Activated T-cell treated with anti-CD3 and anti-CD28 coated beads, Interleukin-2, amount 50 U/mL, for 4 hours (primary cell): Measurements from ENCODE around the gene HORMAD1. TPM values are rescaled to one million over a fixed set of nuclear protein-coding genes. Genes with fewer than 3 reads are reported as not detected.
"Not testable (repeated sequence)": the region's sequence is repeated elsewhere in the genome, so short reads cannot be mapped to it uniquely, and the experiment has no call there.

ENCODE experiments used
- ATAC-seq, 2 donors: fragments of 200-7000 bp; cut with Tn5 transposase; one replicate each; pipeline ENCODE4 v1.10.0; 2021
- DNase-seq: peaks from one replicate; pipeline ENCODE4 v3.0.0-alpha.2; 2020
- H3K27me3 Mint-ChIP-seq: one replicate; pipeline ENCODE4 v1.8.0; 2021; ENCODE audit warnings: low read depth, mixed read lengths
- H3K36me3 Mint-ChIP-seq: one replicate; pipeline ENCODE4 v1.8.0; 2022; ENCODE audit warnings: mixed read lengths; ENCODE audit not compliant: insufficient read depth
- H3K4me1 Mint-ChIP-seq: one replicate; pipeline ENCODE4 v1.8.0; 2021; ENCODE audit warnings: low read depth, mixed read lengths
- H3K4me3 Mint-ChIP-seq: one replicate; pipeline ENCODE4 v1.8.0; 2021; ENCODE audit warnings: mild to moderate bottlenecking, moderate library complexity, mixed read lengths
- H3K9me3 Mint-ChIP-seq: one replicate; pipeline ENCODE4 v1.8.0; 2021; ENCODE audit warnings: mixed read lengths
- total RNA-seq, 3 donors: library from RNA; stranded (reverse); gene quantifications; one replicate each; pipeline ENCODE4 v1.2.1, GENCODE V29; 2021

Gene HORMAD1
- under 1 TPM in 1 of 3 donors, not detected in 2; 0.16 TPM for total RNA-seq

DNA sequence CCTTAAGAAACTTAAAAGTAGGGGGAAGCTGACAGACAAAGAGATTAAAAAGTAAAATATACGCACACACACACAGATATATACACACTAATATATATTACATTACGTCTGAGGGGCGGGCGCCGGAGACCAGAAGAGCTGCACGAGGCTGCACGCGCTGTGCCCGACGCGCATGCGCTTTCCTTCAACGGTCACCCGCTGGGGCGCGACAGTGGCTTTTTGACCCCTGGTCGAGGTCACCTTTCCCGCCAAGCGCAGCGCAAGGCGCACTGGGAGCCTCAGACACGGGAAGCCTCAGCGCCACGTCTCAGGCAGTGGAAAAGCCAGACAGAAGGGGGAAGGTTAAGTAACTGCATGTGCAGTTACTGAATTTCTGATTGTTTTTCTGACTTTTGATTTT lies at the start of gene HORMAD1:
TSS of gene HORMAD1 (minus strand) at position 193 of the 400 bp plus-strand sequence. CDS start 1,390 bp downstream, outside the sequence.
- H3K27me3 Mint-ChIP-seq: no peaks in the 10 kb centered on the region
- no peak within 1 kb of the TSS for H3K4me3 Mint-ChIP-seq
- ATAC-seq: no peak

GRCh38 chr1:150767704-150768103 lies 47.0 kb upstream of the HORMAD1 start:
- H3K27me3 Mint-ChIP-seq, DNase-seq, H3K4me3 Mint-ChIP-seq, ATAC-seq, H3K36me3 Mint-ChIP-seq, H3K9me3 Mint-ChIP-seq: not testable (repeated sequence)
- H3K4me1 Mint-ChIP-seq: peaks cover 40% of the 10 kb centered on the region

More for the DNA sequence above, at the start of gene HORMAD1:
- no peaks in the 10 kb centered on the region for H3K4me1 Mint-ChIP-seq
- H3K9me3 Mint-ChIP-seq: no peaks in the 10 kb centered on the region
- no peaks in the 10 kb centered on the region for H3K36me3 Mint-ChIP-seq
- no peak for DNase-seq

DNA sequence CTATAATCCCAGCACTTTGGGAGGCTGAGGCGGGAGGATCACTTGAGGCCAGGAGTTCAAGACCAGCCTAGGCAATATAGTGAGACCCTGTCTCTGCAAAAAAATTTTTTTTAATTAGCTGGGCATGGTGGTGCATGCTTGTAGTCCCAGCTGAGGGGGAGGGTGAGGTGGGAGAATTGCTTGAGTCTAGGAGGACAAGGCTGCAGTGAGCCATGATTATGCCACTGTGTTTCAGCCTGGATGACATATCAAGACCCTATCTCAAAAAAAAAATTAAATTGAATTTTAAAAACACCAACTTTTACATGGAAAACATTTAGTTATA lies 45.2 kb upstream of the HORMAD1 start:
- Mint-ChIP-seq H3K4me3 (peak overlapping the region; percentile 97), H3K4me1 (peaks cover 43% of the 10 kb centered on the region)
- not testable (repeated sequence) for H3K27me3 Mint-ChIP-seq, DNase-seq, ATAC-seq, H3K9me3 Mint-ChIP-seq, H3K36me3 Mint-ChIP-seq

- peaks cover 41% of the 10 kb centered on the region for H3K4me1 Mint-ChIP-seq
- ATAC-seq: peak; percentile 96
- no peaks in the 10 kb centered on the region for H3K27me3 Mint-ChIP-seq
- DNase-seq: no peak
- peak within 1 kb of the TSS; percentile 97 for H3K4me3 Mint-ChIP-seq
- H3K9me3 Mint-ChIP-seq: no peaks in the 10 kb centered on the region
- peaks cover 13% of the 10 kb centered on the region for H3K36me3 Mint-ChIP-seq
Measured at GRCh38 chr1:150765296-150765976, 44.7 kb upstream of the HORMAD1 start, which contains the start of gene CTSS. Gene CTSS, minus strand, starts transcription at chr1:150765778. Its CDS starts 1,015 bp downstream, at chr1:150764763.

DNA sequence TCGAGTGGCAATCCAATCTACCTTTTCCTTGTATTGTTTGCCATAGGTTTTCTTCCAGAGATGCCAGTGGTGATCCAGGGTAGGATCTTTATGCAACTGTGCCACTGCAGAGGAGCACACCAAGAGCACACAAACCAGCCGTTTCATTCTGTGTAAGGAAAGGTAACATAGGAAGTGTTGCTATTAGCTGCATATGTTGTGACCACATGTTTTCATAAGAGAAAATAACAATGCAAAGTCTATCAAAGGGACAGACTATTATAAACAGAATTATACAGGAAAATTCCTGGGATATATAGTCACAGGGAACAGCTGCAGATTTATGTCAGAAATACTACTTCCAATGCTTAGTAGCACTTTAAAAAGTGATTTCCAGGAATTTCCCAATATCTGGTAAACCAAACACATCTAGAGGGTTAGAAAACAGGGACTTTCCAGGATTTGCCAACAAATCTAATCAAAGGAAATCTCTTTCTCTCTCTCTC lies 44.0 kb upstream of the HORMAD1 start:
- DNase-seq: no peak
- peak overlapping the region; percentile 97 for H3K4me3 Mint-ChIP-seq

DNA sequence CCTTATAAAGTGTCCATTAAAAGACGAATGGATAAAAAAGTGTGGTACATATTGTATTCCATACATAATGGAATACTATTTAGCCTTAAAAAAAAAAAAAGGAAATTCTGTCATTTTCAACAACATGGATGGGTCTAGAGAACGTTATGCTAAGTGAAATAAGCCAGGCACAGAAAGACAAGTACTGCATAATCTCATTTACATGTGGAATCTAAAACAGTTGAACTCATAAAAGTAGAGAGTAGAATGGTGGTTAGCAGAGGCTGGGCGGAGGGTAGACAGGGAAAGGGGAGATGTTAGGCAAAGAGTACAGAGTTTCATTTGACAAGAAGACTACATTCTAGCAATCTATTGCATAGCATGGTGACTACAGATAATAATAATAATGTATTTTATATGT lies 42.3 kb upstream of the HORMAD1 start:
- peaks cover 20% of the 10 kb centered on the region for H3K36me3 Mint-ChIP-seq
- no peaks in the 10 kb centered on the region for H3K27me3 Mint-ChIP-seq
- no peaks in the 10 kb centered on the region for H3K9me3 Mint-ChIP-seq
- ATAC-seq: no peak
- DNase-seq: no peak
- peaks cover 49% of the 10 kb centered on the region for H3K4me1 Mint-ChIP-seq
- peak overlapping the region; percentile 16 for H3K4me3 Mint-ChIP-seq

More for the DNA sequence above, 44.0 kb upstream of the HORMAD1 start:
- Mint-ChIP-seq H3K9me3 (no peaks in the 10 kb centered on the region), H3K4me1 (peaks cover 46% of the 10 kb centered on the region), H3K27me3 (no peaks in the 10 kb centered on the region), H3K36me3 (peaks cover 17% of the 10 kb centered on the region)
- ATAC-seq: no peak

DNA sequence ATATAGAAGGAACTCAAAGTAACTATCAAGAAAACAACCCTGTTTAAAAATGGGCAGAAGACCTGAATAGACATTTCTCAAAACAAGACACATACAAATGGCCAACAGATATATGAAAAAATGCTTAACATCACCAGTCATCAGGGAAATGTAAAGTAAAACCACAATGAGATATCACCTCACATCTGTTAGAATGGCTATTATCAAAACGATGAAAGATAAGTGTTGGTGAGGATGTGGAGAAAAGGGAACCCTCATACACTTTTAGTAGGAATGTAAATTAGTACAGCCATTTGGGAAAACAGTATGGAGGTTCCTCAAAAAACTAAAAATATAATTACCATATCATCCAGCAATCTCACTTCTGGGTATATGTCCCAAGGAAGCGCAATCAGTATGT lies 41.9 kb upstream of the HORMAD1 start:
- Mint-ChIP-seq H3K36me3 (peaks cover 22% of the 10 kb centered on the region), H3K27me3 (no peaks in the 10 kb centered on the region), H3K4me3 (peak overlapping the region; percentile 16), H3K4me1 (peaks cover 49% of the 10 kb centered on the region), H3K9me3 (no peaks in the 10 kb centered on the region)
- ATAC-seq (no peak), DNase-seq (no peak)

- no peak for DNase-seq
- no peak for ATAC-seq
- Mint-ChIP-seq H3K36me3 (peaks cover 27% of the 10 kb centered on the region), H3K4me1 (peaks cover 49% of the 10 kb centered on the region), H3K9me3 (no peaks in the 10 kb centered on the region), H3K4me3 (no peak overlapping the region), H3K27me3 (no peaks in the 10 kb centered on the region)
Measured at GRCh38 chr1:150761801-150762200, 41.1 kb upstream of the HORMAD1 start.

DNA sequence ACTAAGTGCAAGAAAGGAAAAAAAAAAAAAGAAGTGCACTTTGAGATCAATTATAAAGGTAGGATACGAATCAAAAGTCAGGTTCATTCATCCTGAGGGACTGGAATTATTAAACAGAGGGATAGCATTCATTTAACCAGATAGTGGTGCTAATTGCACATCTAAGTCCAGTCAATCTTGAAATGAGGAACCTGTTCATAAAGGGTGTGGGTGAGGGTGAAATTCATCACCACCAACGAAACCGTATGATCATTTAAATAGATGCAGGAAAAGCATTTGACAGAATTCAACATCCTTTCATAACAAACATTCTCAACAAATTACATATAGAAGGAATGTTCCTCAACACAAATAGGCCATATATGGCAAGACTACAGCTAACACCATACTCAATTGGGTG lies 39.3 kb upstream of the HORMAD1 start:
- ATAC-seq: no peak
- H3K4me3 Mint-ChIP-seq: no peak overlapping the region
- H3K36me3 Mint-ChIP-seq: peaks cover 29% of the 10 kb centered on the region
- no peak for DNase-seq
- no peaks in the 10 kb centered on the region for H3K9me3 Mint-ChIP-seq
- no peaks in the 10 kb centered on the region for H3K27me3 Mint-ChIP-seq
- H3K4me1 Mint-ChIP-seq: peaks cover 38% of the 10 kb centered on the region

- no peaks in the 10 kb centered on the region for H3K4me1 Mint-ChIP-seq
- no peaks in the 10 kb centered on the region for H3K9me3 Mint-ChIP-seq
- H3K36me3 Mint-ChIP-seq: peaks cover 36% of the 10 kb centered on the region
- DNase-seq (no peak), ATAC-seq (no peak)
- H3K27me3 Mint-ChIP-seq: no peaks in the 10 kb centered on the region
- no peak overlapping the region for H3K4me3 Mint-ChIP-seq
Measured at GRCh38 chr1:150753416-150753815, 32.7 kb upstream of the HORMAD1 start.

- Mint-ChIP-seq H3K27me3 (no peaks in the 10 kb centered on the region), H3K36me3 (peaks cover 29% of the 10 kb centered on the region), H3K4me3 (no peak overlapping the region), H3K4me1 (no peaks in the 10 kb centered on the region), H3K9me3 (no peaks in the 10 kb centered on the region)
- DNase-seq (no peak), ATAC-seq (no peak)
Measured at GRCh38 chr1:150751443-150751842, 30.7 kb upstream of the HORMAD1 start.

GRCh38 chr1:150749720-150750311 lies 29.1 kb upstream of the HORMAD1 start:
- Mint-ChIP-seq H3K27me3 (no peaks in the 10 kb centered on the region), H3K4me3 (no peak overlapping the region), H3K36me3 (peaks cover 25% of the 10 kb centered on the region), H3K4me1 (no peaks in the 10 kb centered on the region), H3K9me3 (no peaks in the 10 kb centered on the region)
- no peak for ATAC-seq
- no peak for DNase-seq

- Mint-ChIP-seq H3K9me3 (no peaks in the 10 kb centered on the region), H3K4me3 (no peak overlapping the region), H3K4me1 (no peaks in the 10 kb centered on the region), H3K36me3 (peaks cover 23% of the 10 kb centered on the region), H3K27me3 (no peaks in the 10 kb centered on the region)
- DNase-seq: no peak
- ATAC-seq: no peak
Measured at GRCh38 chr1:150748878-150749719, 28.4 kb upstream of the HORMAD1 start.

DNA sequence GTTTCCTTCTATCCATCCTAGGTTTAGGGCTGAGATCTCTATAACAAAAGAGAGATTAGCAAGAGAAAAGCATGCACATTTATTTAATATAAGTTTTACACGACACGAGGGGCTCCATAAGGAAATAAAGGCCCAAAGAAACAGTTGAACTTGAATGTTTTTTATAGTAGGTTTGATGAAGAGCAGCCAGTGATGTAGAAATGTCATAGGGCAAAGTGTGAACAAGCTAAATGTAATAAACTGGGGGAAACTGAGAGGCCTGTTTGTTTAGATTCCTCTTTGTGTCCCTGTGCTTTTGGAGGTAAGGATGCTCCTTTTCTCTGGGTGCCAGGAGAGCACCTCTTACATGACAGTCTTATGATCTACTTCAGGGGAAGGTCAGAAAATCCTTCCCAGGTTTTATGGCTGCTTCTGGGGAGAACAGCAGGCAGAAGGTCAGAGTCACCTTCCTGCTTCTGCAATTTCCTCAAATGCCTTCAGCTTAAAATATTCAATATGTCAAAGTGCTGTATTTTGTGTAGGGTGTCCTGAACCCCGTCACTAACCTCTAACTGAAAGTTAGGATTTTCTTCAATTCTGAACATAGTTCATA lies 9.5 kb upstream of the HORMAD1 start:
- no peak for ATAC-seq
- no peaks in the 10 kb centered on the region for H3K9me3 Mint-ChIP-seq

More for the DNA sequence above, 9.5 kb upstream of the HORMAD1 start:
- Mint-ChIP-seq H3K27me3 (no peaks in the 10 kb centered on the region), H3K4me1 (no peaks in the 10 kb centered on the region), H3K4me3 (no peak overlapping the region), H3K36me3 (peaks cover 15% of the 10 kb centered on the region)
- no peak for DNase-seq
